ENCODE measurements around the gene GTSE1.
A peak's percentile ranks its signal among the peaks of the same experiment; 100 is the strongest.

DNA sequence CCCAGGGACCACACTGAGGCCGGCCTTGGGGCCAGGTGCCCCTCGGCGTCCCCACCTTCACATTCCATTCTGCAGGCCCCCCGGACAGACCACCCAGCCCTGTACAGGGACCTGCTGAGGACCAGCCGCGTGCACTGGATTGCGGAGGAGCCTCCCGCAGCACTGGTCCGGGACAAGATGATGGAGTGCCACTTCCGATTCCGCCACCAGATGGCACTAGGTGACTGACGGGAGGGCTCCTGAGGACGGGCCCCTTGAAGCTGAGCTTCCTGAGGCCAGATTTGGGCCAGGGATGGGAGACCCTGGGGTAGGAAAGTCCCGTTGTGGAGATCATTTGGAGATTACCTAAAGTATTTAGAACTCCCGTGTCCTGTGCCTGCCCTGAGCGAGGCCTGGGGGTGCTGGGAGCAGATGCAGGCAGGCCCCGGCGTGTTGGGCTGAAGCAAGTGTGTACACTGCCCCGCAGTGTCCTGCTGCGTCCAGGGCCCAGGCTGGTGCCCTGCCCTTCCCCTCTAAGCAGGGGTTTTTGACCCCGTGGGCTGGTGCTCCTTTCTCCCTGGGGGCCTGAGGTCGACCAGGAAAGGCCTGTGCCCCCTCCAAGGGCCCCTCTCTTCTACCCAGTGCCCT is 58.8 kb downstream of the GTSE1 start:
- TF ChIP-seq, protein P1, sequence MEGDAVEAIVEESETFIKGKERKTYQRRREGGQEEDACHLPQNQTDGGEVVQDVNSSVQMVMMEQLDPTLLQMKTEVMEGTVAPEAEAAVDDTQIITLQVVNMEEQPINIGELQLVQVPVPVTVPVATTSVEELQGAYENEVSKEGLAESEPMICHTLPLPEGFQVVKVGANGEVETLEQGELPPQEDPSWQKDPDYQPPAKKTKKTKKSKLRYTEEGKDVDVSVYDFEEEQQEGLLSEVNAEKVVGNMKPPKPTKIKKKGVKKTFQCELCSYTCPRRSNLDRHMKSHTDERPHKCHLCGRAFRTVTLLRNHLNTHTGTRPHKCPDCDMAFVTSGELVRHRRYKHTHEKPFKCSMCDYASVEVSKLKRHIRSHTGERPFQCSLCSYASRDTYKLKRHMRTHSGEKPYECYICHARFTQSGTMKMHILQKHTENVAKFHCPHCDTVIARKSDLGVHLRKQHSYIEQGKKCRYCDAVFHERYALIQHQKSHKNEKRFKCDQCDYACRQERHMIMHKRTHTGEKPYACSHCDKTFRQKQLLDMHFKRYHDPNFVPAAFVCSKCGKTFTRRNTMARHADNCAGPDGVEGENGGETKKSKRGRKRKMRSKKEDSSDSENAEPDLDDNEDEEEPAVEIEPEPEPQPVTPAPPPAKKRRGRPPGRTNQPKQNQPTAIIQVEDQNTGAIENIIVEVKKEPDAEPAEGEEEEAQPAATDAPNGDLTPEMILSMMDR (IDR thresholded peaks at IDR 0.05): peak; percentile 43 to 75 (median 67)
- no peak for TF ChIP-seq POLR2A (IDR thresholded peaks at IDR 0.05)
